Neural progenitor cell (in vitro differentiated cells): ENCODE measurements around the gene PPP5C. TPM values are rescaled to one million over a fixed set of nuclear protein-coding genes. Genes with fewer than 3 reads are reported as not detected.

Source experiments
- DNase-seq: peaks from one replicate; pipeline ENCODE4 v3.0.0-alpha.2; 2016; ENCODE audit warnings: low spot score
- H2AFZ ChIP-seq: fragments of 200-600 bp; sonication (generic); replicated peaks from 2 replicates; pipeline ENCODE4 v1.6.1; 2016; ENCODE audit warnings: antibody characterized with exemption
- H3F3A ChIP-seq: fragments of 200-600 bp; sonication (generic); 2 replicates; pipeline ENCODE4 v1.6.1; 2016; ENCODE audit warnings: antibody characterized with exemption, low read depth
- H3K27ac ChIP-seq: fragments of 200-600 bp; sonication (generic); 2 replicates; pipeline ENCODE4 v1.5.1; 2016; ENCODE audit warnings: mild to moderate bottlenecking
- H3K27me3 ChIP-seq: fragments of 200-600 bp; sonication (generic); 2 replicates; pipeline ENCODE4 v1.6.1; 2016; ENCODE audit warnings: mild to moderate bottlenecking, moderate library complexity
- H3K36me3 ChIP-seq: fragments of 200-600 bp; sonication (generic); 2 replicates; pipeline ENCODE4 v1.5.1; 2016
- H3K4me1 ChIP-seq: fragments of 200-600 bp; sonication (generic); 2 replicates; pipeline ENCODE4 v1.6.1; 2016; ENCODE audit warnings: mixed run types
- H3K4me2 ChIP-seq: fragments of 200-600 bp; sonication (generic); 2 replicates; pipeline ENCODE4 v1.6.1; 2016
- H3K4me3 ChIP-seq: fragments of 200-600 bp; sonication (generic); 2 replicates; pipeline ENCODE4 v1.5.1; 2016
- H3K79me2 ChIP-seq: fragments of 200-600 bp; sonication (generic); 2 replicates; pipeline ENCODE4 v1.6.1; 2016; ENCODE audit warnings: low read depth
- H3K9ac ChIP-seq: fragments of 200-600 bp; sonication (generic); 2 replicates; pipeline ENCODE4 v1.6.1; 2016
- H3K9me3 ChIP-seq: fragments of 200-600 bp; sonication (generic); 2 replicates; pipeline ENCODE4 v1.5.1; 2016; ENCODE audit warnings: low read depth
- H4K20me1 ChIP-seq: fragments of 200-600 bp; sonication (generic); 2 replicates; pipeline ENCODE4 v1.6.1; 2016; ENCODE audit warnings: low read depth
- H3K27ac Mint-ChIP-seq: 3 replicates; pipeline ENCODE4 v1.8.0; 2021; ENCODE audit warnings: mixed read lengths
- H3K27me3 Mint-ChIP-seq: 2 replicates; pipeline ENCODE4 v1.8.0; 2022; ENCODE audit warnings: low read depth, mild to moderate bottlenecking, inconsistent platforms, moderate library complexity, mixed read lengths; ENCODE audit not compliant: insufficient read depth
- H3K36me3 Mint-ChIP-seq: 3 replicates; pipeline ENCODE4 v1.8.0; 2021; ENCODE audit warnings: mixed read lengths
- H3K4me1 Mint-ChIP-seq: 3 replicates; pipeline ENCODE4 v1.8.0; 2021; ENCODE audit warnings: mixed read lengths
- H3K4me3 Mint-ChIP-seq: 3 replicates; pipeline ENCODE4 v1.8.0; 2021; ENCODE audit warnings: mild to moderate bottlenecking, moderate library complexity, mixed read lengths
- H3K9me3 Mint-ChIP-seq: 3 replicates; pipeline ENCODE4 v1.8.0; 2020; ENCODE audit warnings: mixed read lengths
- CTCF ChIP-seq: fragments of 200-600 bp; sonication (generic); IDR thresholded peaks from 2 replicates; pipeline ENCODE4 v1.5.1; 2017; ENCODE audit warnings: antibody characterized with exemption, mild to moderate bottlenecking
- EZH2 ChIP-seq: fragments of 200-600 bp; sonication (generic); IDR thresholded peaks from 2 replicates; pipeline ENCODE4 v1.6.1; 2017; ENCODE audit warnings: antibody characterized with exemption, mild to moderate bottlenecking, moderate library complexity
- EZH2phosphoT487 ChIP-seq: fragments of 200-600 bp; sonication (generic); IDR thresholded peaks from 2 replicates; pipeline ENCODE4 v1.6.1; 2017; ENCODE audit warnings: antibody characterized with exemption
- total RNA-seq: library from RNA; depleted of rRNA; stranded (reverse); fragments of >200 nt; gene quantifications from 2 replicates; pipeline ENCODE4 v1.2.3, GENCODE V29; 2015; ENCODE audit warnings: low replicate concordance

The PPP5C gene
- total RNA-seq, 1 donor from 2014 or later, result 63.5 TPM

GRCh38 chr19:46404753-46405468 lies 58.0 kb downstream of the PPP5C start:
- no peaks in the 10 kb centered on the region for H4K20me1 ChIP-seq
- H3K9me3 ChIP-seq, result no peaks in the 10 kb centered on the region
- peak; percentile 75 for DNase-seq
- peaks cover 65% of the 10 kb centered on the region for H3K27me3 ChIP-seq
- H3K36me3 ChIP-seq, result no peaks in the 10 kb centered on the region
- TF ChIP-seq CTCF (peak; percentile 45), EZH2phosphoT487 (no peak), EZH2 (peak; percentile 4)
- H3F3A ChIP-seq, result peaks cover 44% of the 10 kb centered on the region
- peaks cover 20% of the 10 kb centered on the region for H3K4me1 ChIP-seq
- H2AFZ ChIP-seq, result peak overlapping the region; percentile 61
- Mint-ChIP-seq H3K27ac (no peak overlapping the region), H3K27me3 (peaks cover 23% of the 10 kb centered on the region), H3K36me3 (no peaks in the 10 kb centered on the region), H3K9me3 (no peaks in the 10 kb centered on the region), H3K4me1 (peaks cover 55% of the 10 kb centered on the region), H3K4me3 (no peak overlapping the region)
- no peak overlapping the region for H3K9ac ChIP-seq
- H3K79me2 ChIP-seq, result no peaks in the 10 kb centered on the region
- H3K4me2 ChIP-seq, result peak overlapping the region; percentile 72
- H3K27ac ChIP-seq, result no peak overlapping the region
- H3K4me3 ChIP-seq, result peak overlapping the region; percentile 34

- peak; percentile 54 for DNase-seq
- Histone ChIP-seq H3K4me1 (peaks cover 23% of the 10 kb centered on the region), H3K79me2 (peaks cover 9% of the 10 kb centered on the region), H2AFZ (no peak overlapping the region), H3K9me3 (no peaks in the 10 kb centered on the region), H3F3A (peaks cover 44% of the 10 kb centered on the region), H4K20me1 (peaks cover 17% of the 10 kb centered on the region), H3K27ac (no peak overlapping the region), H3K4me2 (peak overlapping the region; percentile 51), H3K9ac (no peak overlapping the region), H3K4me3 (no peak overlapping the region), H3K36me3 (no peaks in the 10 kb centered on the region), H3K27me3 (peaks cover 77% of the 10 kb centered on the region)
- Mint-ChIP-seq H3K4me1 (peaks cover 72% of the 10 kb centered on the region), H3K9me3 (no peaks in the 10 kb centered on the region), H3K27me3 (peaks cover 24% of the 10 kb centered on the region), H3K36me3 (peaks cover 10% of the 10 kb centered on the region), H3K4me3 (peak overlapping the region; percentile 53), H3K27ac (no peak overlapping the region)
- TF ChIP-seq EZH2phosphoT487 (no peak), EZH2 (no peak), CTCF (no peak)
Measured at GRCh38 chr19:46406976-46407375, 60.1 kb downstream of the PPP5C start.

GRCh38 chr19:46407856-46408663 lies 61.2 kb downstream of the PPP5C start:
- peaks cover 81% of the 10 kb centered on the region for H3K27me3 ChIP-seq
- H3F3A ChIP-seq, result peaks cover 38% of the 10 kb centered on the region
- H3K9me3 ChIP-seq, result no peaks in the 10 kb centered on the region
- TF ChIP-seq CTCF (no peak), EZH2 (no peak), EZH2phosphoT487 (no peak)
- H3K4me3 Mint-ChIP-seq, result peak overlapping the region; percentile 66
- H3K79me2 ChIP-seq, result peaks cover 9% of the 10 kb centered on the region
- no peak for DNase-seq
- peak overlapping the region; percentile 72 for H3K4me2 ChIP-seq
- H3K9me3 Mint-ChIP-seq, result no peaks in the 10 kb centered on the region
- H3K4me1 ChIP-seq, result peaks cover 25% of the 10 kb centered on the region
- H3K36me3 Mint-ChIP-seq, result peaks cover 10% of the 10 kb centered on the region
- H3K27ac ChIP-seq, result no peak overlapping the region
- peak overlapping the region; percentile 19 for H2AFZ ChIP-seq
- H3K27ac Mint-ChIP-seq, result peak overlapping the region; percentile 86
- H3K9ac ChIP-seq, result no peak overlapping the region
- H3K4me3 ChIP-seq, result peak overlapping the region; percentile 31
- peaks cover 26% of the 10 kb centered on the region for H3K27me3 Mint-ChIP-seq
- no peaks in the 10 kb centered on the region for H3K36me3 ChIP-seq
- H3K4me1 Mint-ChIP-seq, result peaks cover 75% of the 10 kb centered on the region
- peaks cover 20% of the 10 kb centered on the region for H4K20me1 ChIP-seq
